ENCODE data around the gene PGAP6.
"Not testable (repeated sequence)": the region's sequence is repeated elsewhere in the genome, so short reads cannot be mapped to it uniquely, and the experiment has no call there.

The PGAP6 gene

DNA sequence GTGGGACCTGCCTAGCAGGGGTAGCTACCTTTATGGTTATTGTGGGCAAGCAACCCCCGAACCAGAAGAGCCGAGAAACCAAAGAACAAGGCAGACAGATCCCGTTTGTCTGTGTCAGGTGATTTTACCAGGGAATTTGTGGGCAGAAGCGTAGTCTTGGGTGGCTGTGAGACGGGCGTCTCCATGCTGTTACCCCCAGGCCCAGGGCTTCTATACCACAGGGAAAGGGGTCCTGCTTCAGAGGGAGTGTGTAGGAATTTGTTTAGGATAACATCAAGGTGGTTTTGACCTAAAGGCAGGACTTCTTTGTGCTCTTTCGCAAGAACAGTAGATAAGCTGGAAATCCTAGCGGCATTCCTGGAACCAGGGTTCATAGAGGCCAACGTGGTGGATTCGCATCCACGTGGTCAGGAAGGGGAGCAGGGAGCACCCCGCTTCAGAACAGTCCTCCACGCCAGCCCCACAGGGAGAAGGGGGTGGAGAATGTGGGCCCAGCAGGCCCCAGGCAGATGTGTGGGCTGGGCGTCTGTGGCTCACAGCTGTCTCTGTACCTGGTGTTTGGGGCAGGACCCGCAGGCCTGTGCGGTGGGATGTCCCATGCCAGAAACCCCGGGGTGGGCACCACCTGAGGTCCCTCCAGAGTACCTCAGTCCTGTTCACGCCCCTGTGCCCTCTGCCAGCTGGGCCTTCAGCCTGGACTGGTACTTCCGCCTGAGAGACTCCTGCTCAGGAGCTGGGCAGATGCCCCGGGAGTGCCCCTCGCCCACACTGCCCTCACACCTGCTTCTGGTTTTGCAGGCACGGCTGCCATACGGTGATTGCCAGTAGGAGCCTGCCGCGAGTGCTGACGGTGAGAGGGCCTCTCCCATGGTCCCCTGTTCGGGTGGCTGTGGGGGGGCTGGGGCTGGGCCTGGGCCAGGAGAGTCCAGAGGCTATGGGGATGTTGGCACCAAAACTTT is 24.0 kb upstream of the PGAP6 start:
- DNase-seq, result no peak

DNA sequence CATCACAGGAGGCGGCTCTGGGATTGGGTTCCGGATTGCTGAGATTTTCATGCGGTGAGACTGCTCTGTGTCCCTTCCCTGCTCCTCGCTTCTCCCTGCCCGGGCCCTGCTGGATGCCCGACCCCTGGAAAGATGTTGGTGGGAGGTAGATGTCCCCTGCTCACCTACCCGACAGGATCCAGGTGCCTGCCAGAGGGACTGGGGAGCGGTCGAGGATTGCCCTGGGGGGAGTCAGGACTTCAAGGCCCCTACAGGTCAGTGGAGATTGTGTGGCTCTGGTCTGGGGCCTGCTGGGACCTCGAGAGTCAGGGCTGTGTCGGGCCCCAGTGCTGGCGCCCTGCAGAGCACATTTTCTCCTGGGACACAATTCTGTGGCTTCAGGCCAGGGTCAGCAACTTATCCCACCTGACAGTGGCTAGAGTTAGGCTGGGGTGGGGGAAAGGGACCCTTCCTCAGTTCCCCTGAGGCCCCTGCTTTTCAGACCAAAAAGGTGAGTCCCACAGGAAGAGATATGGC is 23.3 kb upstream of the PGAP6 start:
- intact Hi-C loops (cut with DNase I), result no loop called here
- DNase-seq, result no peak

More for the DNA sequence above, 24.0 kb upstream of the PGAP6 start:
- intact Hi-C loops (cut with DNase I), result no loop called here

GRCh38 chr16:401468-402348 is 19.9 kb upstream of the PGAP6 start, which contains the start of gene DECR2:
DECR2 (plus strand) TSS chr16:401885; CDS start chr16:401964, 79 bp downstream.
- intact Hi-C loops (cut with DNase I), result no loop called here
- DNase-seq, result peak; percentile 90 to 99 (median 95)

GRCh38 chr16:400061-400591 is 18.3 kb upstream of the PGAP6 start:
- no peak for DNase-seq

GRCh38 chr16:399340-400019 is 17.7 kb upstream of the PGAP6 start:
- intact Hi-C loops (cut with DNase I), result no loop called here
- DNase-seq, result no peak

More at GRCh38 chr16:400061-400591, 18.3 kb upstream of the PGAP6 start:
- intact Hi-C loops (cut with DNase I), result no loop called here

DNA sequence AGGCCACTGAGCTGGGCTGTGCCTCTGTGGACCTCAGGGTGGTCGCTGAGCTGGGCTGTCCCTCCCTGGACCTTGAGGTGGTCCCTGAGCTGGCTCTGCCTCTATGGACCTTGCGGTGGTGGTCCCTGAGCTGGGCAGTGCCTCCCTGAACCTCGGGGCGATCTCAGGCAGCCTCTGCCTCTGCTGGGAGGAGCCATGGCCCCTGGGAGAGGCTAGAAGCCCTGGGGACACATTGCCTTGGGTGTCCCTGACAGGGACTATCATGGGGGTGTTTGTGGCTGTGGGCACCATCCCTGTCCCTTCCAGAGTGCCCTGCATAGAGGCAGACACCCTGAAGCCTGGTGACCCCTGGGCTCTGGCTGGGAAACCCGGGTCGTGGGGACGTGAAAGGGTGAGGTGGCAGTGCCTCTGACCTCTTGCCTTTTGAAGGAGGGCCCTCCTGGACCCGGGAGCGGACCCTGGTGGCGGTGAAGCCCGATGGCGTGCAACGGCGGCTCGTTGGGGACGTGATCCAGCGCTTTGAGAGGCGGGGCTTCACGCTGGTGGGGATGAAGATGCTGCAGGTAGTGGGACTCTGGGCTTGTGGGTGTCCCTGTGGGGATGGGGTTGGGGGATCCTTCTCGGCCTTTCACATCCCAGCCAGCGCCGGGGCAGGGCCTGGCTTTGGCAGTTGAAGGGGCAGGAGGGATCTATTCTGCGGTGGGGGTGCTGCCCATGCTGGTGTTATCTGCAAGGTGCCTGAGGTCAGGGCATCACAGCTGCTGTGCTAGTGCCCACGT is 17.0 kb upstream of the PGAP6 start:
- DNase-seq, result no peak
- intact Hi-C loops (cut with DNase I), result no loop called here

- intact Hi-C loops (cut with DNase I), result no loop called here
- DNase-seq, result peak; percentile 59 to 96 (median 76)
Measured at GRCh38 chr16:397736-398332, 16.1 kb upstream of the PGAP6 start.

- DNase-seq, result peak in 2 of 10 donors; percentile 29 to 81
- intact Hi-C loops (cut with DNase I), result no loop called here
Measured at GRCh38 chr16:397135-397661, 15.4 kb upstream of the PGAP6 start, which contains the start of gene NME4. NME4 (plus strand) TSS chr16:397199; CDS start chr16:397223, 24 bp downstream.

DNA sequence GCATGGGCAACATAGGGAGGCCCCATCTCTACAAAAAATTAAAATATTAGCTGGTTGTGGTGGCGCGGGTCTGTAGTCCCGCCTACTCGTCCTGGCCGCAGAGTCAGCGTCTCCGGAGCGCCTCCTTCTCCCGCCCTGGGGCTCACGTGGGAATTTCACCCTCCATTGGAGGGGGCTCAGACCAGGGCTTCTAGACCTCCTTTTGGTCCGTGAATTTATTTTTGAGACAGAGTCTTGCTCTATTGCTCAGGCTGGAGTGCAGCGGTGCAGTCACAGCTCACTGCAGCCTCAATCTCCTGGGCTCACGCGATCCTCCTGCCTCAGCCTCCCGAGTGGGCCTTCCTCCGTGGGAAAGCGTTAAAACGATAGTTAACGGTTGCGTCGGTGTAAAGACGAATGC is 14.8 kb upstream of the PGAP6 start:
- DNase-seq, result peak in 5 of 10 donors; percentile 40 to 91 (median 49)
- intact Hi-C loops (cut with DNase I), result no loop called here

DNA sequence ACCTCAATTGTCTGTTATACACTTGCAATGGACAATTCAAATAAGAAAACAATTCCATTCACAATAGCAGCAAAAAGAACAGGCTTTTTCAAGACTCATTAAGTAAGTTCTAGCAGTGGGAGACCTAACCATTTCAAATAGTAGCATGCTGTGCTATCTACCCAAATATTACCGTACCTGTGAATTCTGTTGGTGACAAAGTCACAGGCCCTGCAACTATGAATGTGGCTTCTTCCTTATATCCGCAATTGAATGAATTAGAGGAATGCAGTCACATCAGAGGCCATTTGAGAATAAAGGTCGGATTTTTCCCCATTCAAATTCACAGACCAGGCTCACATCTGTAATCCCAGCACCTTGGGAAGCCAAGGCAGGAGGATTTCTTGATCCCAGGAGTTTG is 14.4 kb upstream of the PGAP6 start:
- DNase-seq, result no peak
- intact Hi-C loops (cut with DNase I), result no loop called here

DNA sequence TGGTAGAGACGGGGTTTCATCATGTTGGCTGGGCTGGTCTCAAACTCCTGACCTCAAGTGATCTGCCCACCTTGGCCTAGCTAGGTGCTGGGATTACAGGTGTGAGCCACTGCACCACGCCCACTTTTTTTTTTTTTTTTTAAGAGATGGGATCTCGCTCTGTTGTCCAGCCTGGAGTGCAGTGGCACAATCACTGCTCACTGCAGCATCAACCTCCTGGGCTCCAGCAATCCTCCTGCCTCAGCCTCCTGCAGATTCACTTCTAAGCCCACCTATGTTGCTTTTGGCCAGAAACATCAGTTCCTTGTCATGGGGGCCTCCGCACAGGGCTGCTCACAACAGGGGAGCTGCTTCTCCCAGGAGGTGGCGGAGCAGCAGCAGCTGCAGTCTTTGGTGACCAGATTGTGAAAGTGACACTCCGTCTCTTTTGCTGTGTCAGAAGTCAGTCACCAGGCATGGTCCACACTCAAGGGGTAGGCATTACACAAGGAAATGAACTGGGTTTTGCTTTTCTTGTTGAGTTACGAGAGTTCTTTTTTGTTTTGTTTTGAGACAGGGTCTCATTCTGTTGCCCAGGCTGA is 10.8 kb upstream of the PGAP6 start:
- intact Hi-C loops (cut with DNase I), result no loop called here
- no peak for DNase-seq

- DNase-seq, result peak in 7 of 10 donors; percentile 54 to 95 (median 69)
- intact Hi-C loops (cut with DNase I), result no loop called here
Measured at GRCh38 chr16:391885-392335, 10.1 kb upstream of the PGAP6 start.

GRCh38 chr16:389352-389751 is 7.6 kb upstream of the PGAP6 start:
- intact Hi-C loops (cut with DNase I), result no loop called here
- no peak for DNase-seq

- DNase-seq; intact Hi-C loops (cut with DNase I): not testable (repeated sequence)
Measured at GRCh38 chr16:387761-388666, 6.2 kb upstream of the PGAP6 start.

- intact Hi-C loops (cut with DNase I), result no loop called here
- peak in 1 of 10 donors; percentile 48 for DNase-seq
Measured at GRCh38 chr16:386641-387156, 4.9 kb upstream of the PGAP6 start.

DNA sequence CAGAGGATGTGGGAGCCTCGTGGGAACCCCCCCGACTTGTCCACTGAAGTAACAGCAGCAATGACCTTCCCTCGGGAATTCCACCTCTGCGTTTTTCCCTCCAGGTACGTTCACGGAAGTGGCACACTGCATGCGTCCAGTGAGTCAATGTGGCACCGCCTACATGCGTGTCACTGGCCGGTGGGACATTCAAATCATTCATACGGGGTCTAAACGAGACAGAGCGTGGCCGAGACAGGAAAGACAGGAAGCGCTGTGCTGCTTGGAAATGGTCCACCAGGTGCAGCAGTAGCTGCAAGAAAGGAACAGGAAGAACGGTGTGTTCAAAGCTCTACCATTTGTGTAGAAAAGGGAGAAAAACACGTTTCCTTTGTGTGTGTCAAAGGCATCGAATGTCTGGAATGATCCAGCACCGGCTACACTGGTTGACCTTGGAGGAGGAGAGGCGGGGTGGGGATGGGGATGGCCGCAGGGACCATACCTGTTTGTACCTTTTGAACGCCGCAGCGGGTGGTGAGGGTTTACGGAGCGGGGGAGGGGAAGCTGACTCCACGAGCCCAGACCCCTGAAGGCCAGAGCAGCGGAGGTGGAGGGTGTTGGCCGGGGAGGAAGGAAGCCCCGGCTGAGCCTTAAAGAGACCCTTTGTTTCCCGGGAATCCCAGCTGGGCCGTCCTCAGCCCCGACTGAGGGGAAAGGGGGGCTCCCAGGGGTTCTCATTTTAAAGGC is 1.7 kb upstream of the PGAP6 start:
- intact Hi-C loops (cut with DNase I), result no loop called here
- no peak for DNase-seq
